ENCODE data around the gene SULT1B1.
"Not testable (repeated sequence)": the region's sequence is repeated elsewhere in the genome, so short reads cannot be mapped to it uniquely, and the experiment has no call there.

Gene SULT1B1

DNA sequence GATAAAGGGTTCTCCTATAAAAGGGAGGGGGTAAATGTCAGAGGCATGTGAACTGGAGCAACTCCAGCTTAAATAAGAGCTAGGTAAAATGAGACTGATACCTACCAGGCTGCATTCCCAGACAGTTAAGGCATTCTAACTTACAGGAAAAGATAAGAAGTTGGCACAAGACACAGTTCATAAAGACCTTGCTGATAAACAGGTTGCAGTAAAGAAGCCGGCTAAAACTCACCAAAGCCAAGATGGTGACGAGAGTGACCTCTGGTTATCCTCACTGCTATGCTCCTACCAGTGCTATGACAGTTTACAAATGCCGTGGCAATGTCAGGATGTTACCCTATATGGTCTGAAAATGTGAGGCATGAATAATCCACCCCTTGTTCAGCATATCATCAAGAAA is 13.1 kb upstream of the SULT1B1 start:
- Histone ChIP-seq H3K4me1 (ENCODE audit: insufficient read depth, low read length, severe bottlenecking) (no peaks in the 10 kb centered on the region), H3K9me3 (ENCODE audit: low read length) (no peaks in the 10 kb centered on the region), H3K79me2 (ENCODE audit: insufficient read depth, low read length) (no peaks in the 10 kb centered on the region), H3K4me2 (ENCODE audit: low read length) (no peak overlapping the region), H3F3A (ENCODE audit: insufficient read depth, low read length) (no peaks in the 10 kb centered on the region), H3K27me3 (ENCODE audit: insufficient read depth, low read length) (no peaks in the 10 kb centered on the region), H3K4me3 (ENCODE audit: low read depth, low read length, poor library complexity, severe bottlenecking) (no peak overlapping the region), H3K36me3 (ENCODE audit: insufficient read depth, low read length) (no peaks in the 10 kb centered on the region), H3K9ac (ENCODE audit: low read length) (no peak overlapping the region), H3K9me2 (ENCODE audit: low read depth, low read length) (no peaks in the 10 kb centered on the region), H2AFZ (ENCODE audit: low read length) (no peak overlapping the region), H4K20me1 (ENCODE audit: insufficient read depth, low read length) (no peaks in the 10 kb centered on the region), H3K27ac (ENCODE audit: low read depth, low read length, poor library complexity, severe bottlenecking) (no peak overlapping the region)
- TF ChIP-seq, protein P1, sequence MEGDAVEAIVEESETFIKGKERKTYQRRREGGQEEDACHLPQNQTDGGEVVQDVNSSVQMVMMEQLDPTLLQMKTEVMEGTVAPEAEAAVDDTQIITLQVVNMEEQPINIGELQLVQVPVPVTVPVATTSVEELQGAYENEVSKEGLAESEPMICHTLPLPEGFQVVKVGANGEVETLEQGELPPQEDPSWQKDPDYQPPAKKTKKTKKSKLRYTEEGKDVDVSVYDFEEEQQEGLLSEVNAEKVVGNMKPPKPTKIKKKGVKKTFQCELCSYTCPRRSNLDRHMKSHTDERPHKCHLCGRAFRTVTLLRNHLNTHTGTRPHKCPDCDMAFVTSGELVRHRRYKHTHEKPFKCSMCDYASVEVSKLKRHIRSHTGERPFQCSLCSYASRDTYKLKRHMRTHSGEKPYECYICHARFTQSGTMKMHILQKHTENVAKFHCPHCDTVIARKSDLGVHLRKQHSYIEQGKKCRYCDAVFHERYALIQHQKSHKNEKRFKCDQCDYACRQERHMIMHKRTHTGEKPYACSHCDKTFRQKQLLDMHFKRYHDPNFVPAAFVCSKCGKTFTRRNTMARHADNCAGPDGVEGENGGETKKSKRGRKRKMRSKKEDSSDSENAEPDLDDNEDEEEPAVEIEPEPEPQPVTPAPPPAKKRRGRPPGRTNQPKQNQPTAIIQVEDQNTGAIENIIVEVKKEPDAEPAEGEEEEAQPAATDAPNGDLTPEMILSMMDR (IDR thresholded peaks at IDR 0.05; ENCODE audit: low read length) = no peak
- TF ChIP-seq EZH2 (IDR thresholded peaks at IDR 0.05; ENCODE audit: borderline replicate concordance, low read length) = no peak

DNA sequence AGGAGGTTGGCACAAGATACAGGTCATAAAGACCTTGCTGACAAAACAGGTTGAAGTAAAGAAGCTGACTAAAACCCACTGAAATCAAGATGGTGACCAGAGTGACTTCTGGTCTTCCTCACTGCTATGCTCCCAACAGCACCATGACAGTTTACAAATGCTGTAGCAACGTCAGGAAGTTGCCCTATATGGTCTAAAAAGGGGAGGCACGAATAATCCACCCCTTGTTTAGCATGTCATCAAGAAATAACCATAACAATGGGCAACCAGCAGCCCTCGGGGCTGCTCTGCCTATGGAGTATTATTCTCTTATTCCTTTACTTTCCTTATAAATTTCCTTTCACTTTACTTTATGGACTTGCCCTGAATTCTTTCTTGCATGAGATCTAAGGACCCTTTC is 8.1 kb upstream of the SULT1B1 start:
- not testable (repeated sequence) for H3K79me2 ChIP-seq (ENCODE audit: insufficient read depth, low read length); H3K4me1 ChIP-seq (ENCODE audit: insufficient read depth, low read length, severe bottlenecking); H3K27ac ChIP-seq (ENCODE audit: low read depth, low read length, poor library complexity, severe bottlenecking); H3F3A ChIP-seq (ENCODE audit: insufficient read depth, low read length); H3K9me3 ChIP-seq (ENCODE audit: low read length); H3K9ac ChIP-seq (ENCODE audit: low read length); H3K4me2 ChIP-seq (ENCODE audit: low read length); H3K36me3 ChIP-seq (ENCODE audit: insufficient read depth, low read length); H3K4me3 ChIP-seq (ENCODE audit: low read depth, low read length, poor library complexity, severe bottlenecking); H2AFZ ChIP-seq (ENCODE audit: low read length); H4K20me1 ChIP-seq (ENCODE audit: insufficient read depth, low read length); H3K9me2 ChIP-seq (ENCODE audit: low read depth, low read length); H3K27me3 ChIP-seq (ENCODE audit: insufficient read depth, low read length)

DNA sequence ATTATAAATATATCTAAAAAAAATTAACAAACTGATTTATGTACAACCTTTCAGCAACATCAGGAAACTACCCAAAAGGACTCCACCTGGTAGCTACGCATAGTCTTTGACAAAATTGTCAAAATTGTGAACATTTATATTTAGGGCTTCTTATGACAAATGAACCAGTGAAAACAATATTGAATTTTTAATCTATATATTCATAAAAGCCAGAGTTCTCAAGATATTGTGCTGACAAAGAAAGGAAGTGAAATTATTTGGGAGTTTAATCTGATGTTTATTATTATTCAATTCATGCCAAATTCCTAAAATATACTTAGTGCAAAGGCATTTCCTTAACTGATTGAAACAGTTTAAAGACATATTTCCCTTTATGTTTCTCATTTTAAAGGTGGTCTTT is 5.3 kb upstream of the SULT1B1 start:
- Histone ChIP-seq H2AFZ (ENCODE audit: low read length) (no peak overlapping the region), H3F3A (ENCODE audit: insufficient read depth, low read length) (no peaks in the 10 kb centered on the region), H3K4me2 (ENCODE audit: low read length) (no peak overlapping the region), H3K4me1 (ENCODE audit: insufficient read depth, low read length, severe bottlenecking) (no peaks in the 10 kb centered on the region), H3K79me2 (ENCODE audit: insufficient read depth, low read length) (no peaks in the 10 kb centered on the region), H3K36me3 (ENCODE audit: insufficient read depth, low read length) (no peaks in the 10 kb centered on the region), H3K27me3 (ENCODE audit: insufficient read depth, low read length) (no peaks in the 10 kb centered on the region), H3K9me3 (ENCODE audit: low read length) (no peaks in the 10 kb centered on the region), H3K4me3 (ENCODE audit: low read depth, low read length, poor library complexity, severe bottlenecking) (no peak overlapping the region), H3K9ac (ENCODE audit: low read length) (no peak overlapping the region), H4K20me1 (ENCODE audit: insufficient read depth, low read length) (no peaks in the 10 kb centered on the region), H3K9me2 (ENCODE audit: low read depth, low read length) (no peaks in the 10 kb centered on the region), H3K27ac (ENCODE audit: low read depth, low read length, poor library complexity, severe bottlenecking) (no peak overlapping the region)
- no peak for TF ChIP-seq EZH2 (IDR thresholded peaks at IDR 0.05; ENCODE audit: borderline replicate concordance, low read length)
- TF ChIP-seq, protein P1 (IDR thresholded peaks at IDR 0.05; ENCODE audit: low read length) = no peak

DNA sequence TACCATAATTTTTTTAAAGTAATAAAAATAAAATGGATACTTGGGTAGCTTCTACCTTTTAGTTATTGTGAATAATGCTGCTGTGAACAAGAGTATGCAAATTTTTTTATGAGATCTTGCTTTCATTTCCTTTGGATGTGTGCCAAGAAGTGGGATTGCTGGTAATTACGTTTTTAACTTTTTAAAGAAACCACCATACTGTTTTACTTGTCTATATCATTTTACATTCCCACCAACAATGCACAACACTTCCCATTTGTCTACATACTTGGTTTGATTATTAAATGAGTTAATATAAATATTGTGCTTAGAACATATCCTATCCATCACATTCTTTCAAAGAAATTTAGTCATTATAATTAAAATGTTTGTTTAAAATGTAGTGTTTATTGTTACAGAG is 3.9 kb upstream of the SULT1B1 start:
- Histone ChIP-seq H3K9me2 (ENCODE audit: low read depth, low read length) (no peaks in the 10 kb centered on the region), H4K20me1 (ENCODE audit: insufficient read depth, low read length) (no peaks in the 10 kb centered on the region), H2AFZ (ENCODE audit: low read length) (no peak overlapping the region), H3K36me3 (ENCODE audit: insufficient read depth, low read length) (no peaks in the 10 kb centered on the region), H3K4me3 (ENCODE audit: low read depth, low read length, poor library complexity, severe bottlenecking) (no peak overlapping the region), H3K79me2 (ENCODE audit: insufficient read depth, low read length) (no peaks in the 10 kb centered on the region), H3K27ac (ENCODE audit: low read depth, low read length, poor library complexity, severe bottlenecking) (no peak overlapping the region), H3K27me3 (ENCODE audit: insufficient read depth, low read length) (no peaks in the 10 kb centered on the region), H3K4me2 (ENCODE audit: low read length) (no peak overlapping the region), H3K9ac (ENCODE audit: low read length) (no peak overlapping the region), H3F3A (ENCODE audit: insufficient read depth, low read length) (no peaks in the 10 kb centered on the region), H3K9me3 (ENCODE audit: low read length) (no peaks in the 10 kb centered on the region), H3K4me1 (ENCODE audit: insufficient read depth, low read length, severe bottlenecking) (no peaks in the 10 kb centered on the region)
- TF ChIP-seq, protein P1 (IDR thresholded peaks at IDR 0.05; ENCODE audit: low read length) = no peak
- TF ChIP-seq EZH2 (IDR thresholded peaks at IDR 0.05; ENCODE audit: borderline replicate concordance, low read length) = no peak

Data from OCI-LY1 (cell line).